ENCODE results near the gene SETMAR.

DNA sequence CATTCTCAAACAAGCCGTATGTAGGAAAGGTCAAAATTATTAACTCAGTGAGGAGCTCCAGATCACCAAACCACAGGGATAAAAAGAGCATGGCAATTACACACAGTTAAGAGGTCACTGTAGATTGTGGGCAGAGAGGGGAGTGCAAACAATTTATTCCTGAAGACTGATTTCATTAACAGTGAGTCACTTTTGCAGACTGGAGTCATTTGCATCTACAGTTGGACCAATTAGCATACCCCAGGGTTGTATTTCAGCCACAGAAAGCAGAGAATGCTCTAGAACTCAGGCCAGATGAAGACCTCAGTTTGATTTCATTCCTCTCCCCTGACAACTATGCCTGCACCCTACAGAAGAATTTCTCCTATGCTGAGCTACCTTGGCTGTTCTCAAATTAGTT lies 40.1 kb downstream of the SETMAR start:
- TF ChIP-seq, protein P1, sequence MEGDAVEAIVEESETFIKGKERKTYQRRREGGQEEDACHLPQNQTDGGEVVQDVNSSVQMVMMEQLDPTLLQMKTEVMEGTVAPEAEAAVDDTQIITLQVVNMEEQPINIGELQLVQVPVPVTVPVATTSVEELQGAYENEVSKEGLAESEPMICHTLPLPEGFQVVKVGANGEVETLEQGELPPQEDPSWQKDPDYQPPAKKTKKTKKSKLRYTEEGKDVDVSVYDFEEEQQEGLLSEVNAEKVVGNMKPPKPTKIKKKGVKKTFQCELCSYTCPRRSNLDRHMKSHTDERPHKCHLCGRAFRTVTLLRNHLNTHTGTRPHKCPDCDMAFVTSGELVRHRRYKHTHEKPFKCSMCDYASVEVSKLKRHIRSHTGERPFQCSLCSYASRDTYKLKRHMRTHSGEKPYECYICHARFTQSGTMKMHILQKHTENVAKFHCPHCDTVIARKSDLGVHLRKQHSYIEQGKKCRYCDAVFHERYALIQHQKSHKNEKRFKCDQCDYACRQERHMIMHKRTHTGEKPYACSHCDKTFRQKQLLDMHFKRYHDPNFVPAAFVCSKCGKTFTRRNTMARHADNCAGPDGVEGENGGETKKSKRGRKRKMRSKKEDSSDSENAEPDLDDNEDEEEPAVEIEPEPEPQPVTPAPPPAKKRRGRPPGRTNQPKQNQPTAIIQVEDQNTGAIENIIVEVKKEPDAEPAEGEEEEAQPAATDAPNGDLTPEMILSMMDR (IDR thresholded peaks at IDR 0.05): no peak
- no peak for TF ChIP-seq POLR2A (IDR thresholded peaks at IDR 0.05)
- no peak for TF ChIP-seq EP300 (IDR thresholded peaks at IDR 0.05)
